ENCODE results near the gene CARMIL1. TPM values are rescaled to one million over a fixed set of nuclear protein-coding genes. Genes with fewer than 3 reads are reported as not detected.

CARMIL1 gene
- polyA plus RNA-seq, 1 of the 3 experiments (the other 2 are of a cell fraction): 1.7 TPM

- ChIA-PET CTCF (interaction anchor here (0.6 kb wide), 1 partner anchor 121 kb away, joined by 3 read pairs; no protein-coding TSS in a partner anchor), POLR2A (no interaction called here)
- no peaks in the 10 kb centered on the region for H3K79me2 ChIP-seq (ENCODE audit: insufficient read depth)
- no peaks in the 10 kb centered on the region for H4K20me1 ChIP-seq (ENCODE audit: insufficient read depth)
- H3K4me1 ChIP-seq (ENCODE audit: control insufficient read depth in 1 of 2, insufficient read depth in 2 of 2, low read depth in 1 of 2, low read length in 1 of 2): no peaks in the 10 kb centered on the region
- 86% methylated on average over 7 of the region's 7 CpGs for WGBS (ENCODE audit: low lambda C conversion rate)
- no peak for TF ChIP-seq USF1 (IDR thresholded peaks at IDR 0.05; ENCODE audit: borderline replicate concordance, low read depth)
- no peak for TF ChIP-seq GATA2 (CRISPR knock-in tag; IDR thresholded peaks at IDR 0.05)
- no peak for TF ChIP-seq CHD2 (IDR thresholded peaks at IDR 0.05; ENCODE audit: low read length, partially characterized antibody)
- TF ChIP-seq TCF12 (IDR thresholded peaks at IDR 0.05): no peak
- TF ChIP-seq TEAD4 (IDR thresholded peaks at IDR 0.05; ENCODE audit: borderline replicate concordance, insufficient read depth): no peak
- TF ChIP-seq ZBTB33 (IDR thresholded peaks at IDR 0.05; ENCODE audit: borderline replicate concordance, low read depth): no peak
- no peak for TF ChIP-seq MAX (IDR thresholded peaks at IDR 0.05; ENCODE audit: low read depth)
- TF ChIP-seq FOXM1 (IDR thresholded peaks at IDR 0.05; ENCODE audit: low read depth): no peak
- TF ChIP-seq CTCF (IDR thresholded peaks at IDR 0.05): no peak
- no peak for TF ChIP-seq TAF1 (IDR thresholded peaks at IDR 0.05; ENCODE audit: borderline replicate concordance, low read depth, low read length)
- TF ChIP-seq ELF1 (IDR thresholded peaks at IDR 0.05): no peak
- no peak for TF ChIP-seq RXRA (IDR thresholded peaks at IDR 0.05; ENCODE audit: borderline replicate concordance, low read depth)
- no peak for TF ChIP-seq RCOR1 (IDR thresholded peaks at IDR 0.05; ENCODE audit: low read length)
- TF ChIP-seq YY1 (IDR thresholded peaks at IDR 0.05; ENCODE audit: low read depth): no peak
- no peak for TF ChIP-seq PBX3 (IDR thresholded peaks at IDR 0.05)
- TF ChIP-seq POLR2AphosphoS5 (IDR thresholded peaks at IDR 0.05; ENCODE audit: low read depth, low read length): no peak
- no peak for TF ChIP-seq RFX5 (IDR thresholded peaks at IDR 0.05; ENCODE audit: low read length)
- no peak for TF ChIP-seq NRF1 (IDR thresholded peaks at IDR 0.05; ENCODE audit: low read depth, low read length)
- TF ChIP-seq IRF3 (IDR thresholded peaks at IDR 0.05; ENCODE audit: low read depth, low read length): no peak
- no peak overlapping the region for H2AFZ ChIP-seq (ENCODE audit: low read depth)
- H3K9me3 ChIP-seq: no peaks in the 10 kb centered on the region; the same call in 1 of the 2 replicates
- H3K27ac ChIP-seq (ENCODE audit: low read depth in 2 of 2, low read length in 1 of 2): no peak overlapping the region
- no peaks in the 10 kb centered on the region for H3K36me3 ChIP-seq (replicated peaks in 1 of 2; ENCODE audit: control insufficient read depth in 1 of 2, insufficient read depth in 2 of 2, low read length in 1 of 2)
- H3K9ac ChIP-seq: no peak overlapping the region
- no peaks in the 10 kb centered on the region for H3F3A ChIP-seq (replicated peaks; ENCODE audit: insufficient read depth)
- no peak for DNase-seq
- H3K9me2 ChIP-seq: no peaks in the 10 kb centered on the region
- no peak overlapping the region for H3K4me3 ChIP-seq (ENCODE audit: low read depth in 2 of 2, low read length in 1 of 2)
- H3K27me3 ChIP-seq (ENCODE audit: insufficient read depth): no peaks in the 10 kb centered on the region
- H3K4me2 ChIP-seq: no peak overlapping the region
Measured at GRCh38 chr6:25384234-25384633, 105.1 kb downstream of the CARMIL1 start.
